Measurements from ENCODE around the gene RAB3A. TPM values are rescaled to one million over a fixed set of nuclear protein-coding genes. Genes with fewer than 3 reads are reported as not detected.

Gene RAB3A
- total and polyA plus RNA-seq, 9 of the 15 experiments (the other 6 are each of a cell fraction or from before 2014, with no cell fraction given) = 0.17 to 5.1 (median 0.90) TPM; not detected in 1

DNA sequence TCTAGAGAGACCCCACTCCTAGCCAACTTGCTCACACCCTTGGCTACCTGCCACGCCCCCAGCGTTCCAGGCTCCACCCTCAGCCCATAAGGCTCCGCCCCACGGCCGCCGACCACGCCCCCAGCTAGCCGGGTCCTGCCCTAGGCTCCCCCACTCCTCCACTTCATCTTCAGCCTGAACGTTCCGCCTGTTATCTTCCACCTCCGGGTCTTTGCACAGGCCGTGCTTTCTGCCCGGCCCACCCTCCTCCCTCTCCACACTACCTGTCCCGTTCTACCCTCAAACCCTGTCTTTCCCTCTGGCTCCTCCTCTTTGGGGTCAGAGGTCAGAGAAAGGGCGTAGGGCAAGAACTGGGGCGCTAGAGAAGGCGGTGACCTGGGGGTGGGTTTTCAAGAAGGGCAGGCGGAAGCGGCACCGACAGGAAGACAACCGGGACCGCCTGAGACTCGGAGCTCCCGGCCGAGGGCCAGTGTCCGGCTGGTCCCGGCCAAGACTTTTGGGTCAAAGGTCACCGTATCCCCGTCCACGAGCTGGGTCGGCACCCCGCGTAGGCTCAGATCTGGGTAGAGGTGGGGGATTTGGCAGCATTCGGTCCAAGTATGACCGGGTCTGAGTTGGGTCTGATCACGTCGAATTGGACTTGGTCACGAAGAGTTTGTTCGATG, 20.1 kb upstream of the RAB3A start (continued):
- TF ChIP-seq, protein P1, sequence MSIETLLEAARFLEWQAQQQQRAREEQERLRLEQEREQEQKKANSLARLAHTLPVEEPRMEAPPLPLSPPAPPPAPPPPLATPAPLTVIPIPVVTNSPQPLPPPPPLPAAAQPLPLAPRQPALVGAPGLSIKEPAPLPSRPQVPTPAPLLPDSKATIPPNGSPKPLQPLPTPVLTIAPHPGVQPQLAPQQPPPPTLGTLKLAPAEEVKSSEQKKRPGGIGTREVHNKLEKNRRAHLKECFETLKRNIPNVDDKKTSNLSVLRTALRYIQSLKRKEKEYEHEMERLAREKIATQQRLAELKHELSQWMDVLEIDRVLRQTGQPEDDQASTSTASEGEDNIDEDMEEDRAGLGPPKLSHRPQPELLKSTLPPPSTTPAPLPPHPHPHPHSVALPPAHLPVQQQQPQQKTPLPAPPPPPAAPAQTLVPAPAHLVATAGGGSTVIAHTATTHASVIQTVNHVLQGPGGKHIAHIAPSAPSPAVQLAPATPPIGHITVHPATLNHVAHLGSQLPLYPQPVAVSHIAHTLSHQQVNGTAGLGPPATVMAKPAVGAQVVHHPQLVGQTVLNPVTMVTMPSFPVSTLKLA (conservative IDR thresholded peaks at IDR 0.05) = peak in 1 of 2 experiments; percentile 85; a peak in 3 of 4 replicates
- TF ChIP-seq MTA1 (IDR thresholded peaks at IDR 0.05; ENCODE audit: borderline replicate concordance) = peak; percentile 86
- peak; percentile 69 to 73; a peak in 3 of 4 replicates for TF ChIP-seq FOXK2 (conservative IDR thresholded peaks at IDR 0.05 in 1 of 2, IDR thresholded peaks at IDR 0.05 in 1 of 2; ENCODE audit: low read depth in 2 of 2)
- TF ChIP-seq FOXM1 (IDR thresholded peaks at IDR 0.05; ENCODE audit: low read depth) = peak; percentile 90
- TF ChIP-seq FOXM1 (CRISPR knock-in tag; IDR thresholded peaks at IDR 0.05; ENCODE audit: low read depth) = no peak
- TF ChIP-seq ZNF431 (CRISPR knock-in tag; IDR thresholded peaks at IDR 0.05) = 0 out of 2 replicates have a peak, but pooled peaks have one; percentile 31
- TF ChIP-seq ZBTB7A (IDR thresholded peaks at IDR 0.05; ENCODE audit: borderline replicate concordance, control insufficient read depth, low read depth, low read length) = peak; percentile 93
- TF ChIP-seq, protein P2, sequence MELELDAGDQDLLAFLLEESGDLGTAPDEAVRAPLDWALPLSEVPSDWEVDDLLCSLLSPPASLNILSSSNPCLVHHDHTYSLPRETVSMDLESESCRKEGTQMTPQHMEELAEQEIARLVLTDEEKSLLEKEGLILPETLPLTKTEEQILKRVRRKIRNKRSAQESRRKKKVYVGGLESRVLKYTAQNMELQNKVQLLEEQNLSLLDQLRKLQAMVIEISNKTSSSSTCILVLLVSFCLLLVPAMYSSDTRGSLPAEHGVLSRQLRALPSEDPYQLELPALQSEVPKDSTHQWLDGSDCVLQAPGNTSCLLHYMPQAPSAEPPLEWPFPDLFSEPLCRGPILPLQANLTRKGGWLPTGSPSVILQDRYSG (tag; conservative IDR thresholded peaks at IDR 0.05; ENCODE audit: low read depth) = no peak; the same call in 1 of the 2 replicates
- TF ChIP-seq RBM25 (IDR thresholded peaks at IDR 0.05; ENCODE audit: low read depth, low read length, severe bottlenecking) = no peak
- TF ChIP-seq CBX1 (IDR thresholded peaks at IDR 0.05; ENCODE audit: low read depth) = peak; percentile 90; the same call in 1 of the 2 replicates
- peak; percentile 78 for TF ChIP-seq PRDM10 (IDR thresholded peaks at IDR 0.05; ENCODE audit: partially characterized antibody)
- peak; percentile 34; the same call in 1 of the 2 replicates for TF ChIP-seq CBFA2T3 (IDR thresholded peaks at IDR 0.05)
- peak; percentile 80 for TF ChIP-seq ATF7 (IDR thresholded peaks at IDR 0.05)
- TF ChIP-seq, protein P3, sequence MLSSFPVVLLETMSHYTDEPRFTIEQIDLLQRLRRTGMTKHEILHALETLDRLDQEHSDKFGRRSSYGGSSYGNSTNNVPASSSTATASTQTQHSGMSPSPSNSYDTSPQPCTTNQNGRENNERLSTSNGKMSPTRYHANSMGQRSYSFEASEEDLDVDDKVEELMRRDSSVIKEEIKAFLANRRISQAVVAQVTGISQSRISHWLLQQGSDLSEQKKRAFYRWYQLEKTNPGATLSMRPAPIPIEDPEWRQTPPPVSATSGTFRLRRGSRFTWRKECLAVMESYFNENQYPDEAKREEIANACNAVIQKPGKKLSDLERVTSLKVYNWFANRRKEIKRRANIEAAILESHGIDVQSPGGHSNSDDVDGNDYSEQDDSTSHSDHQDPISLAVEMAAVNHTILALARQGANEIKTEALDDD (IDR thresholded peaks at IDR 0.05) = peak; percentile 35; the same call in 1 of the 2 replicates
- no peak for TF ChIP-seq POLR3A (IDR thresholded peaks at IDR 0.05; ENCODE audit: borderline replicate concordance, extremely low read depth, insufficient read depth, insufficient read length)
- TF ChIP-seq ZNF239 (CRISPR knock-in tag; IDR thresholded peaks at IDR 0.05) = peak; percentile 5; the same call in 1 of the 2 replicates
- TF ChIP-seq CC2D1A (IDR thresholded peaks at IDR 0.05) = peak; percentile 71; the same call in 1 of the 2 replicates
- peak; percentile 99 for TF ChIP-seq NR2C1 (IDR thresholded peaks at IDR 0.05)
- TF ChIP-seq NR2C1 (tag; IDR thresholded peaks at IDR 0.05) = peak; percentile 99
- peak; percentile 48; the same call in 1 of the 2 replicates for TF ChIP-seq EHMT2 (IDR thresholded peaks at IDR 0.05)
